CD4-positive, alpha-beta T cell (primary cell): ENCODE data around the gene ASB7. TPM values are rescaled to one million over a fixed set of nuclear protein-coding genes. Genes with fewer than 3 reads are reported as not detected.
A peak's percentile ranks its signal among the peaks of the same experiment; 100 is the strongest.

Experiments used
- ATAC-seq: fragments of 200-7000 bp; cut with Tn5 transposase; one replicate; pipeline ENCODE4 v1.10.0; 2022; ENCODE audit warnings: mild to moderate bottlenecking; ENCODE audit not compliant: poor library complexity
- CTCF ChIA-PET: fragments of 350-600 bp; sonication (Branson Sonifier 250); formaldehyde crosslinking; loops from one replicate; lab custom pipeline; 2021; ENCODE audit warnings: antibody characterized with exemption, inconsistent platforms; lab: Charles Lee
- POLR2A ChIA-PET: fragments of 350-600 bp; sonication (Branson Sonifier 250); formaldehyde crosslinking; loops from one replicate; lab custom pipeline; 2021; ENCODE audit warnings: antibody characterized with exemption, inconsistent platforms; lab: Charles Lee
- DNase-seq, 14 experiments: peaks; one replicate each; pipeline ENCODE4 v3.0.0-alpha.2; 2013 to 2020; ENCODE audit warnings: mixed read lengths in 2 of 14
- H3K27ac ChIP-seq, 2 donors: one replicate each; pipeline versions ENCODE4 v1.5.1 to v1.7.0; 2013; ENCODE audit warnings: low read length in 2 of 2, low read depth in 1 of 2, mild to moderate bottlenecking in 1 of 2
- H3K27me3 ChIP-seq, 2 experiments: 1 replicate in 1 of 2; 2 replicates in 1 of 2; pipeline versions ENCODE4 v1.6.1 to v1.7.0; 2013; ENCODE audit warnings: low read length in 2 of 2, control low read depth in 1 of 2, mild to moderate bottlenecking in 1 of 2, moderate library complexity in 1 of 2; ENCODE audit not compliant: insufficient read depth in 2 of 2, control insufficient read depth in 1 of 2
- H3K36me3 ChIP-seq: one replicate; pipeline ENCODE4 v1.6.1; 2013; ENCODE audit warnings: low read length, control low read depth; ENCODE audit not compliant: insufficient read depth
- H3K4me1 ChIP-seq: one replicate; pipeline ENCODE4 v1.6.1; 2013; ENCODE audit warnings: low read length, control low read depth; ENCODE audit not compliant: insufficient read depth
- H3K4me3 ChIP-seq: one replicate; pipeline ENCODE4 v1.5.1; 2013; ENCODE audit warnings: mild to moderate bottlenecking, low read length, moderate library complexity
- H3K9me3 ChIP-seq, 2 experiments: 1 replicate in 1 of 2; 2 replicates in 1 of 2; pipeline versions ENCODE4 v1.6.1 to v1.7.0; 2013; ENCODE audit warnings: low read length in 2 of 2, mild to moderate bottlenecking in 2 of 2, control low read depth in 1 of 2, moderate library complexity in 1 of 2; ENCODE audit not compliant: control insufficient read depth in 1 of 2, insufficient read depth in 1 of 2
- H3K27ac Mint-ChIP-seq: one replicate; pipeline ENCODE4 v1.8.0; 2020; ENCODE audit warnings: mixed read lengths
- H3K27me3 Mint-ChIP-seq: one replicate; pipeline ENCODE4 v1.8.0; 2021; ENCODE audit warnings: mixed read lengths
- H3K36me3 Mint-ChIP-seq: one replicate; pipeline ENCODE4 v1.8.0; 2021; ENCODE audit warnings: low read depth, mixed read lengths
- H3K4me1 Mint-ChIP-seq: one replicate; pipeline ENCODE4 v1.8.0; 2021; ENCODE audit warnings: low read depth, mixed read lengths
- H3K4me3 Mint-ChIP-seq: one replicate; pipeline ENCODE4 v1.8.0; 2020; ENCODE audit warnings: mild to moderate bottlenecking, mixed read lengths
- H3K9me3 Mint-ChIP-seq: one replicate; pipeline ENCODE4 v1.8.0; 2020; ENCODE audit warnings: mixed read lengths
- intact Hi-C, 2 experiments: fragments of 100-400 bp; cut with DNase I in 1 of 2; cut with micrococcal nuclease in 1 of 2; formaldehyde crosslinking; loops; one replicate each; pipeline versions ENCODE4 v1.15.1 to v1.9.0; 2023 to 2025; cut with DNase I, micrococcal nuclease
- total RNA-seq, 174 experiments: library from RNA in 2 of 174; stranded (reverse) in 2 of 174; gene quantifications; one replicate each; pipeline ENCODE4 v1.2.3 and lab custom pipeline; 2021 to 2026
- TF ChIP-seq, protein P1 (sequence below): fragments of 200-600 bp; IDR thresholded peaks from one replicate; pipeline ENCODE4 v1.8.0; 2022; ENCODE audit warnings: antibody characterized with exemption, mild to moderate bottlenecking

The ASB7 gene
- total RNA-seq, 2 experiments from 2014 or later = 14.9 to 16.7 TPM

DNA sequence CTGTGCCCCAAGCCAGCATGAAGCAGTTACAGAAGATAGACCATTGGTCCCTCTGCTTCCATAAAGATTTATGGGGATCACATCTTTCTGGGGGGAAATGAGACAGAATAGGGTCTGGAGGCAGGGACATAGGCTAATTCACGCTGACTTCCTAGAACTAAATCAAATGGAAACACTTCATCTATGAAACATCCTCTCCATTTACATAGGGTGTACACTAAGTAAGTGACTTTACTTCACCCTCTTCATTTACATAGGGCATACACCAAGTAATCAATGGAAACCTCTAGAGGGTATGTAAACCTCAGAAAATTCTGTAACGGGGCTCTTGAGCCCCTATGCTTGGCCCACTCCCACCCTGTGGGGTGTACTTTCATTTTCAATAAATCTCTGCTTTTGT is 10.6 kb upstream of the ASB7 start:
- peaks cover 68% of the 10 kb centered on the region for H3K36me3 Mint-ChIP-seq
- ChIA-PET CTCF (interaction anchor here (2.5 kb wide), 1 partner anchor 19 kb away, joined by 8 read pairs; no protein-coding TSS in a partner anchor), POLR2A (interaction anchor here (1.7 kb wide), 1 partner anchor 11 kb away, joined by 8 read pairs; the partner anchor contains the start of genes ASB7 and LINS1)
- TF ChIP-seq, protein P1, sequence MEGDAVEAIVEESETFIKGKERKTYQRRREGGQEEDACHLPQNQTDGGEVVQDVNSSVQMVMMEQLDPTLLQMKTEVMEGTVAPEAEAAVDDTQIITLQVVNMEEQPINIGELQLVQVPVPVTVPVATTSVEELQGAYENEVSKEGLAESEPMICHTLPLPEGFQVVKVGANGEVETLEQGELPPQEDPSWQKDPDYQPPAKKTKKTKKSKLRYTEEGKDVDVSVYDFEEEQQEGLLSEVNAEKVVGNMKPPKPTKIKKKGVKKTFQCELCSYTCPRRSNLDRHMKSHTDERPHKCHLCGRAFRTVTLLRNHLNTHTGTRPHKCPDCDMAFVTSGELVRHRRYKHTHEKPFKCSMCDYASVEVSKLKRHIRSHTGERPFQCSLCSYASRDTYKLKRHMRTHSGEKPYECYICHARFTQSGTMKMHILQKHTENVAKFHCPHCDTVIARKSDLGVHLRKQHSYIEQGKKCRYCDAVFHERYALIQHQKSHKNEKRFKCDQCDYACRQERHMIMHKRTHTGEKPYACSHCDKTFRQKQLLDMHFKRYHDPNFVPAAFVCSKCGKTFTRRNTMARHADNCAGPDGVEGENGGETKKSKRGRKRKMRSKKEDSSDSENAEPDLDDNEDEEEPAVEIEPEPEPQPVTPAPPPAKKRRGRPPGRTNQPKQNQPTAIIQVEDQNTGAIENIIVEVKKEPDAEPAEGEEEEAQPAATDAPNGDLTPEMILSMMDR = no peak
- no peak overlapping the region for H3K4me3 Mint-ChIP-seq
- no peak for DNase-seq
- intact Hi-C loops = loop anchor here (5.0 to 10.0 kb wide), 2 partner anchors 667 to 1345 kb away; partner anchors contain the start of gene TTC23 (in 1 of the 2)
- no peak for ATAC-seq
- H3K4me1 Mint-ChIP-seq = peaks cover 79% of the 10 kb centered on the region
- peaks cover 9% of the 10 kb centered on the region for H3K36me3 ChIP-seq
- no peak overlapping the region for H3K4me3 ChIP-seq
- peaks cover 36% of the 10 kb centered on the region for H3K4me1 ChIP-seq
- H3K27me3 ChIP-seq = no peaks in the 10 kb centered on the region
- H3K27ac ChIP-seq = no peak overlapping the region
- peaks cover 3% of the 10 kb centered on the region for H3K9me3 Mint-ChIP-seq
- no peaks in the 10 kb centered on the region for H3K27me3 Mint-ChIP-seq
- no peak overlapping the region for H3K27ac Mint-ChIP-seq
- H3K9me3 ChIP-seq = peaks cover 0 to 16% of the 10 kb centered on the region in 2 experiments

- Histone ChIP-seq H3K36me3 (peaks cover 9% of the 10 kb centered on the region), H3K4me1 (peaks cover 45% of the 10 kb centered on the region), H3K27ac (no peak overlapping the region), H3K9me3 (peaks cover 0 to 15% of the 10 kb centered on the region in 2 experiments), H3K4me3 (no peak overlapping the region), H3K27me3 (no peaks in the 10 kb centered on the region)
- intact Hi-C loops = loop anchor here (5.0 to 10.0 kb wide), 2 partner anchors 668 to 1346 kb away; partner anchors contain the start of gene TTC23 (in 1 of the 2)
- H3K27ac Mint-ChIP-seq = no peak overlapping the region
- DNase-seq (peak in 3 of 14 experiments; percentile 11 to 24 (median 22)), ATAC-seq (no peak)
- no peaks in the 10 kb centered on the region for H3K27me3 Mint-ChIP-seq
- peaks cover 62% of the 10 kb centered on the region for H3K36me3 Mint-ChIP-seq
- ChIA-PET POLR2A (interaction anchor here (1.0 to 1.7 kb wide), 2 partner anchors 10 to 21 kb away, joined by 3 to 8 read pairs; partner anchors contain the start of genes ASB7 and LINS1), CTCF (interaction anchor here (1.0 to 2.5 kb wide), 2 partner anchors 20 to 32 kb away, joined by 3 to 8 read pairs; no protein-coding TSS in a partner anchor)
- H3K9me3 Mint-ChIP-seq = peaks cover 3% of the 10 kb centered on the region
- H3K4me1 Mint-ChIP-seq = peaks cover 81% of the 10 kb centered on the region
- TF ChIP-seq, protein P1 = no peak
- no peak overlapping the region for H3K4me3 Mint-ChIP-seq
Observed at GRCh38 chr15:100592898-100593297, 9.5 kb upstream of the ASB7 start.

GRCh38 chr15:100593431-100593830 is 9.0 kb upstream of the ASB7 start:
- Histone ChIP-seq H3K4me3 (no peak overlapping the region), H3K36me3 (peaks cover 9% of the 10 kb centered on the region), H3K27ac (no peak overlapping the region), H3K4me1 (peaks cover 49% of the 10 kb centered on the region), H3K9me3 (peaks cover 0 to 10% of the 10 kb centered on the region in 2 experiments), H3K27me3 (no peaks in the 10 kb centered on the region)
- H3K27ac Mint-ChIP-seq = no peak overlapping the region
- ChIA-PET CTCF (interaction anchor here (1.0 to 2.5 kb wide), 2 partner anchors 21 to 33 kb away, joined by 3 to 8 read pairs; no protein-coding TSS in a partner anchor), POLR2A (interaction anchor here (1.0 to 1.7 kb wide), 2 partner anchors 9 to 21 kb away, joined by 3 to 8 read pairs; partner anchors contain the start of genes ASB7 and LINS1)
- H3K9me3 Mint-ChIP-seq = peaks cover 3% of the 10 kb centered on the region
- peaks cover 83% of the 10 kb centered on the region for H3K4me1 Mint-ChIP-seq
- H3K4me3 Mint-ChIP-seq = no peak overlapping the region
- intact Hi-C loops = loop anchor here (5.0 to 10.0 kb wide), 2 partner anchors 669 to 1346 kb away; partner anchors contain the start of gene TTC23 (in 1 of the 2)
- TF ChIP-seq, protein P1 = no peak
- H3K27me3 Mint-ChIP-seq = no peaks in the 10 kb centered on the region
- H3K36me3 Mint-ChIP-seq = peaks cover 58% of the 10 kb centered on the region
- ATAC-seq (no peak), DNase-seq (no peak)
